Psoas muscle (tissue), 8 donors: ENCODE data around the gene TUBA4B. TPM values are rescaled to one million over a fixed set of nuclear protein-coding genes. Genes with fewer than 3 reads are reported as not detected.

Source experiments
- ATAC-seq, 4 donors: fragments of 200-7000 bp; cut with Tn5 transposase; one replicate each; pipeline ENCODE4 v1.9.1; 2020; ENCODE audit warnings: moderate library complexity in 3 of 4, mild to moderate bottlenecking in 2 of 4
- DNase-seq, 2 donors: peaks; one replicate each; pipeline ENCODE4 v3.0.0-alpha.2; 2020
- H3K27ac ChIP-seq: fragments of 200-600 bp; one replicate; pipeline ENCODE4 v1.8.0; 2022
- H3K27me3 ChIP-seq, 3 donors: fragments of 200-600 bp in 1 of 3; one replicate each; pipeline versions ENCODE4 v1.6.1 to v1.8.0; 2013 to 2022; ENCODE audit warnings: low read length in 2 of 3, mild to moderate bottlenecking in 2 of 3, moderate library complexity in 1 of 3; ENCODE audit not compliant: insufficient read depth in 3 of 3
- H3K36me3 ChIP-seq, 2 donors: fragments of 200-600 bp in 1 of 2; one replicate each; pipeline versions ENCODE4 v1.6.1 to v1.8.0; 2013 to 2022; ENCODE audit warnings: low read depth in 1 of 2, mild to moderate bottlenecking in 1 of 2, moderate library complexity in 1 of 2; ENCODE audit not compliant: insufficient read depth in 1 of 2
- H3K4me1 ChIP-seq: fragments of 200-600 bp; one replicate; pipeline ENCODE4 v1.8.0; 2022
- H3K4me3 ChIP-seq: fragments of 200-600 bp; one replicate; pipeline ENCODE4 v1.8.0; 2022; ENCODE audit warnings: mild to moderate bottlenecking
- H3K9me3 ChIP-seq: fragments of 200-600 bp; one replicate; pipeline ENCODE4 v1.8.0; 2022
- WGBS, 3 donors: extraction: QIAGEN DNeasy Blood & Tissue Kit; methylation state at CpG; one replicate each; pipeline versions ENCODE4 v1.1.6 to v1.1.7; 2013; 5-methylcytosine and 5-hydroxymethylcytosine counted together
- intact Hi-C, 2 donors: fragments of 100-400 bp; cut with DNase I; formaldehyde crosslinking; loops; one replicate each; pipeline versions ENCODE4 v1.11.0 to v1.14.2; 2022
- polyA plus RNA-seq, 3 donors: library from polyadenylated mRNA; stranded (reverse); fragments of 200-250 nt; gene quantifications; one replicate each; pipeline ENCODE4 v1.2.3, GENCODE V29; 2013
- total RNA-seq, 4 donors: library from RNA; stranded (reverse); fragmentation: NEBNext Ultra II Directional in 2 of 4; extraction: Animal tissue kit (Norgen Biotek cat#: 25700) in 2 of 4; gene quantifications; one replicate each; pipeline versions ENCODE4 v1.2.1 to v1.2.4, GENCODE V29; 2021 to 2023
- TF ChIP-seq, protein P1 (sequence below): fragments of 200-600 bp; IDR thresholded peaks from one replicate; pipeline ENCODE4 v1.8.0; 2022; ENCODE audit warnings: antibody characterized with exemption
- donor health status: healthy with polysubstance abuse.
- donor health status: DM: no; HTN: no; CAD: no; lungs with moderate emphysema.
- donor health status: Bipolar disorder and iron deficiency.
- donor health status: healthy.
- donor health status: DM: yes; HTN: yes; CAD: no.
- donor health status: DM: no; HTN: no; CAD: no.
- donor health status: DM: no; HTN: no; CAD: no.
- donor health status: DM: yes; HTN: yes; CAD: no.

TUBA4B gene
- total and polyA plus RNA-seq, 7 donors: 0.06 TPM; not detected in 6

GRCh38 chr2:219292616-219293015, 39.6 kb downstream of the TUBA4B start:
- Histone ChIP-seq H3K27me3 (no peaks in the 10 kb centered on the region), H3K9me3 (no peaks in the 10 kb centered on the region), H3K4me3 (no peak overlapping the region), H3K27ac (no peak overlapping the region), H3K36me3 (no peaks in the 10 kb centered on the region), H3K4me1 (peaks cover 4% of the 10 kb centered on the region)
- WGBS, 3 donors: 86 to 93% (median 91%) methylated on average over 9 of the region's 9 CpGs
- intact Hi-C loops: loop anchor here in 1 of 2 donors (10.0 kb wide), 1 partner anchor 48 kb away; the partner anchor contains the start of genes GLB1L and STK16
- DNase-seq (no peak), ATAC-seq (no peak)
- TF ChIP-seq, protein P1, sequence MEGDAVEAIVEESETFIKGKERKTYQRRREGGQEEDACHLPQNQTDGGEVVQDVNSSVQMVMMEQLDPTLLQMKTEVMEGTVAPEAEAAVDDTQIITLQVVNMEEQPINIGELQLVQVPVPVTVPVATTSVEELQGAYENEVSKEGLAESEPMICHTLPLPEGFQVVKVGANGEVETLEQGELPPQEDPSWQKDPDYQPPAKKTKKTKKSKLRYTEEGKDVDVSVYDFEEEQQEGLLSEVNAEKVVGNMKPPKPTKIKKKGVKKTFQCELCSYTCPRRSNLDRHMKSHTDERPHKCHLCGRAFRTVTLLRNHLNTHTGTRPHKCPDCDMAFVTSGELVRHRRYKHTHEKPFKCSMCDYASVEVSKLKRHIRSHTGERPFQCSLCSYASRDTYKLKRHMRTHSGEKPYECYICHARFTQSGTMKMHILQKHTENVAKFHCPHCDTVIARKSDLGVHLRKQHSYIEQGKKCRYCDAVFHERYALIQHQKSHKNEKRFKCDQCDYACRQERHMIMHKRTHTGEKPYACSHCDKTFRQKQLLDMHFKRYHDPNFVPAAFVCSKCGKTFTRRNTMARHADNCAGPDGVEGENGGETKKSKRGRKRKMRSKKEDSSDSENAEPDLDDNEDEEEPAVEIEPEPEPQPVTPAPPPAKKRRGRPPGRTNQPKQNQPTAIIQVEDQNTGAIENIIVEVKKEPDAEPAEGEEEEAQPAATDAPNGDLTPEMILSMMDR: no peak

DNA sequence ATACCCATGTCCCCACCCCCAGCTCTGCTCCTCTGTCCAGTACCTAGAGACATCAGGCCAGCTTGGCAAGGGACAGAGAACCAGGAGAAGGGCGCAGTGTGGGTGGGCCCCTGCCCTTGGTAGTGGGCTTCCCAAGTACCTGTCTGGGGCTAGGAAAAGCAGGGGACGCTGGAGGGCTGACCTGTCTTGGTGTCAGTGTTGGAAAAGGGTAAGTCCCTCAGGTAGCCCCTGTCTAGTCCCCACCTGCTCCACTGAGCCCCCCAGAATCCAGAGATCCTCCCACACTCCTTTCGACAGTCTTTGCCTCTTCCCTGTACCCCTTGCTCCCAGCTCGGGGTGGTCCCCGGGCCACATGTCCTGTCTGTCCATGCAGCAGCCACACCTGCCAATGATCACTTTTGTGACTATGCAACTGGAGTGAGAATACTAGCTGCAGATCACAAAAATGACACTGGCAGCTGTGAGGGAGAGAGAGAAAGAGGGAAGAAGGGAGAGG, 40.7 kb downstream of the TUBA4B start:
- peak overlapping the region; percentile 84 for H3K27ac ChIP-seq
- no peaks in the 10 kb centered on the region for H3K27me3 ChIP-seq
- WGBS, 3 donors: 67 to 81% (median 70%) methylated on average over 5 of the region's 5 CpGs
- intact Hi-C loops: loop anchor here (1.0 to 10.0 kb wide), 2 partner anchors 15 to 49 kb away; partner anchors contain the start of genes GLB1L (in 1 of the 2) and STK16 (in 1 of the 2)
- peaks cover 4% of the 10 kb centered on the region for H3K4me1 ChIP-seq
- DNase-seq: peak in 1 of 2 donors; percentile 42
- no peak for ATAC-seq
- no peaks in the 10 kb centered on the region for H3K36me3 ChIP-seq
- no peaks in the 10 kb centered on the region for H3K9me3 ChIP-seq
- TF ChIP-seq, protein P1: no peak
- H3K4me3 ChIP-seq: no peak overlapping the region

GRCh38 chr2:219294356-219295351, 41.6 kb downstream of the TUBA4B start:
- no peaks in the 10 kb centered on the region for H3K36me3 ChIP-seq
- ATAC-seq: peak; percentile 92 to 97 (median 94)
- H3K27ac ChIP-seq: peak overlapping the region; percentile 84
- H3K4me1 ChIP-seq: peaks cover 4% of the 10 kb centered on the region
- 5 to 12% (median 6%) methylated on average over 51 to 67 of the region's 67 CpGs for WGBS, 3 donors
- peaks cover 0 to under 1% (median 0%) of the 10 kb centered on the region in 3 donors for H3K27me3 ChIP-seq
- DNase-seq: peak; percentile 86 to 93
- TF ChIP-seq, protein P1: peak; percentile 99
- intact Hi-C loops: loop anchor here (1.0 to 10.0 kb wide), 3 partner anchors 16 to 132 kb away; partner anchors contain the start of genes GLB1L (in 1 of the 2), NHEJ1 (in 1 of the 2) and STK16 (in 1 of the 2)
- H3K4me3 ChIP-seq: peak overlapping the region; percentile 71
- H3K9me3 ChIP-seq: no peaks in the 10 kb centered on the region

DNA sequence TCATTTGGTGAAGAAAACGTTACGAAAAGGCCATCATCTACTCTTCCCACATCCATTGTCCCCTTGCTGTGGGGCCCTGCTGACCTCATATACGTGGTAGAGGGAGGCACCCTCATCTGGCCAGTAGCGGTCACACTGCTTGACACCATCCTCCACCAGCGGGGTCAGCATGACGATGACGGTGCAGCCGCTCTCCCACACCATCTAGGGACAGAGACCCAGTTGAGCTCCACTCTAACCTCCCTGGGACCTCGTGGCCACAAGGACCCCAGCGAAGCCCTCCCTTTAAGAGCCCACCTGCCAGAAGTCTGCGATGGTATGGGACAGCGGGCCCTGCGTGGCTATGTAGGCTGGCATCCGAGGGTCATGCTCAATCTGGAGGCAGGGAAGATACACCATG, 43.1 kb downstream of the TUBA4B start:
- TF ChIP-seq, protein P1: no peak
- intact Hi-C loops: loop anchor here in 1 of 2 donors (5.0 to 10.0 kb wide), 2 partner anchors 51 to 134 kb away; partner anchors contain the start of genes GLB1L, NHEJ1 and STK16
- DNase-seq: peak in 1 of 2 donors; percentile 41
- Histone ChIP-seq H3K9me3 (no peaks in the 10 kb centered on the region), H3K4me3 (no peak overlapping the region), H3K27me3 (peaks cover 0 to 1% (median 0%) of the 10 kb centered on the region in 3 donors), H3K36me3 (no peaks in the 10 kb centered on the region), H3K4me1 (peaks cover 4% of the 10 kb centered on the region), H3K27ac (no peak overlapping the region)
- WGBS, 3 donors: 82 to 88% (median 84%) methylated on average over 14 of the region's 14 CpGs
- no peak for ATAC-seq
